ENCODE results near the gene PRDM13. TPM values are rescaled to one million over a fixed set of nuclear protein-coding genes. Genes with fewer than 3 reads are reported as not detected.

The PRDM13 gene
- total RNA-seq, 1 experiment from 2014 or later: not detected

- no peak for DNase-seq (ENCODE audit: low read depth, low spot score)
- CTCF ChIA-PET: no interaction called here
- Histone ChIP-seq H3K4me3 (ENCODE audit: low read depth in 2 of 2, low read length in 2 of 2) (no peak overlapping the region), H3K36me3 (ENCODE audit: control insufficient read depth, insufficient read depth, low read length) (no peaks in the 10 kb centered on the region), H3K9me3 (ENCODE audit: control insufficient read depth, insufficient read depth, low read depth, low read length) (no peaks in the 10 kb centered on the region), H3K27me3 (ENCODE audit: control insufficient read depth, insufficient read depth, low read length) (peaks cover 43% of the 10 kb centered on the region), H3K27ac (ENCODE audit: low read length) (no peak overlapping the region), H3K4me1 (ENCODE audit: control insufficient read depth, insufficient read depth, low read length) (no peaks in the 10 kb centered on the region)
- no peak for ATAC-seq
- POLR2A ChIA-PET: interaction anchor here (0.7 kb wide), 1 partner anchor 20 kb away, joined by 3 read pairs; no protein-coding TSS in a partner anchor
- no TSS peak for BruUV-seq (replicated peaks)
- in situ Hi-C loops (cut with HindIII; ENCODE audit: low pct_unique_long_range_greater_than_20kb, low sequenced_read_pairs): no loop called here
- intact Hi-C loops (cut with micrococcal nuclease; ENCODE audit: unreplicated experiment): no loop called here
- no peak for TF ChIP-seq POLR2AphosphoS5 (IDR thresholded peaks at IDR 0.05; ENCODE audit: low read depth, low read length)
- no peak for TF ChIP-seq REST (IDR thresholded peaks at IDR 0.05; ENCODE audit: insufficient read depth in 1 of 2, low read depth in 2 of 2, low read length in 1 of 2)
- TF ChIP-seq CTCF (IDR thresholded peaks at IDR 0.05): no peak
- no peak for TF ChIP-seq TCF7L2 (IDR thresholded peaks at IDR 0.05; ENCODE audit: low read depth, low read length)
- no peak for TF ChIP-seq SIN3A (IDR thresholded peaks at IDR 0.05; ENCODE audit: borderline replicate concordance, insufficient read depth, low read depth, low read length)
Observed at GRCh38 chr6:99611148-99611547, 4.5 kb downstream of the PRDM13 start.

GRCh38 chr6:99612551-99613408 lies 6.1 kb downstream of the PRDM13 start:
- in situ Hi-C loops (cut with HindIII; ENCODE audit: low pct_unique_long_range_greater_than_20kb, low sequenced_read_pairs) (no loop called here), intact Hi-C loops (cut with micrococcal nuclease; ENCODE audit: unreplicated experiment) (no loop called here)
- ChIA-PET CTCF (no interaction called here), POLR2A (no interaction called here)
- ATAC-seq: no peak
- no peaks in the 10 kb centered on the region for H3K9me3 ChIP-seq (ENCODE audit: control insufficient read depth, insufficient read depth, low read depth, low read length)
- H3K4me1 ChIP-seq (ENCODE audit: control insufficient read depth, insufficient read depth, low read length): no peaks in the 10 kb centered on the region
- no peak overlapping the region for H3K4me3 ChIP-seq (ENCODE audit: low read depth in 2 of 2, low read length in 2 of 2)
- DNase-seq (ENCODE audit: low read depth, low spot score): no peak
- TF ChIP-seq REST (IDR thresholded peaks at IDR 0.05; ENCODE audit: insufficient read depth in 1 of 2, low read depth in 2 of 2, low read length in 1 of 2): no peak
- H3K27me3 ChIP-seq (ENCODE audit: control insufficient read depth, insufficient read depth, low read length): peaks cover 38% of the 10 kb centered on the region
- no TSS peak for BruUV-seq (replicated peaks)
- H3K36me3 ChIP-seq (ENCODE audit: control insufficient read depth, insufficient read depth, low read length): no peaks in the 10 kb centered on the region
- H3K27ac ChIP-seq (ENCODE audit: low read length): no peak overlapping the region

Data from Panc1 (cell line).